Dermis microvascular lymphatic vessel endothelial cell (primary cell): ENCODE data around the gene RAP1A. TPM values are rescaled to one million over a fixed set of nuclear protein-coding genes. Genes with fewer than 3 reads are reported as not detected.
"Not testable (repeated sequence)": the region's sequence is repeated elsewhere in the genome, so short reads cannot be mapped to it uniquely, and the experiment has no call there.

ENCODE experiments used
- DNase-seq, 2 donors: peaks; one replicate each; pipeline versions ENCODE4 v3.0.0 to v3.0.0-alpha.2; 2010; ENCODE audit warnings: low read depth in 2 of 2
- total RNA-seq: library from RNA; depleted of rRNA; stranded (reverse); fragments of >200 nt; gene quantifications from 2 replicates; pipeline ENCODE4 v1.2.1, GENCODE V29; 2014

RAP1A gene
- total RNA-seq, 1 donor from 2014 or later = 8.9 TPM

GRCh38 chr1:111665497-111665896 is 45.9 kb downstream of the RAP1A start:
- no peak for DNase-seq

GRCh38 chr1:111666828-111667227 is 47.2 kb downstream of the RAP1A start:
- no peak for DNase-seq

- no peak for DNase-seq
These were observed 49.7 kb downstream of the RAP1A start for GRCh38 chr1:111669268-111669667.

- DNase-seq = no peak
These were observed 52.3 kb downstream of the RAP1A start for GRCh38 chr1:111671852-111672251.

GRCh38 chr1:111672331-111672730 is 52.7 kb downstream of the RAP1A start:
- no peak for DNase-seq

GRCh38 chr1:111677604-111678003 is 58.0 kb downstream of the RAP1A start:
- no peak for DNase-seq

GRCh38 chr1:111679541-111679940 is 60.0 kb downstream of the RAP1A start:
- no peak for DNase-seq

GRCh38 chr1:111680212-111680800 is 60.7 kb downstream of the RAP1A start:
- DNase-seq = not testable (repeated sequence)

- DNase-seq = not testable (repeated sequence)
These were observed 65.9 kb downstream of the RAP1A start for GRCh38 chr1:111685293-111686153.

GRCh38 chr1:111690306-111690617 is 70.7 kb downstream of the RAP1A start:
- peak in 1 of 2 donors; percentile 55 for DNase-seq

- DNase-seq = no peak
These were observed 72.3 kb downstream of the RAP1A start for GRCh38 chr1:111691886-111692285.

- DNase-seq = no peak
These were observed 76.2 kb downstream of the RAP1A start for GRCh38 chr1:111695801-111696200.

GRCh38 chr1:111696330-111696729 is 76.7 kb downstream of the RAP1A start:
- no peak for DNase-seq

- no peak for DNase-seq
These were observed 79.7 kb downstream of the RAP1A start for GRCh38 chr1:111699268-111699667.

- DNase-seq = no peak
These were observed 83.0 kb downstream of the RAP1A start for GRCh38 chr1:111702504-111703050.

- DNase-seq = no peak
These were observed 84.7 kb downstream of the RAP1A start for GRCh38 chr1:111704240-111704639.

- no peak for DNase-seq
These were observed 85.2 kb downstream of the RAP1A start for GRCh38 chr1:111704776-111705175.

GRCh38 chr1:111705841-111706240 is 86.3 kb downstream of the RAP1A start:
- DNase-seq = no peak

- no peak for DNase-seq
These were observed 87.3 kb downstream of the RAP1A start for GRCh38 chr1:111706921-111707320.

- DNase-seq = no peak
These were observed 88.3 kb downstream of the RAP1A start for GRCh38 chr1:111707906-111708305.

GRCh38 chr1:111709986-111710385 is 90.4 kb downstream of the RAP1A start:
- DNase-seq = no peak

- no peak for DNase-seq
These were observed 96.7 kb downstream of the RAP1A start for GRCh38 chr1:111716333-111716732.

- DNase-seq = no peak
These were observed 97.9 kb downstream of the RAP1A start for GRCh38 chr1:111717450-111717849.
